GM12872 (cell line): ENCODE results near the gene QRFP.

Experiments
- CTCF ChIP-seq: IDR thresholded peaks from 3 replicates; pipeline ENCODE4 v1.5.1; 2011; ENCODE audit warnings: low read depth, mild to moderate bottlenecking, low read length, moderate library complexity; ENCODE audit not compliant: insufficient read depth

The QRFP gene

GRCh38 chr9:130857864-130858738 is 38.5 kb downstream of the QRFP start:
- TF ChIP-seq CTCF = no peak

- no peak for TF ChIP-seq CTCF
Measured at GRCh38 chr9:130856474-130856873, 40.1 kb downstream of the QRFP start.

- no peak for TF ChIP-seq CTCF
Measured at GRCh38 chr9:130854835-130855234, 41.8 kb downstream of the QRFP start.

GRCh38 chr9:130854092-130854491 is 42.5 kb downstream of the QRFP start:
- no peak for TF ChIP-seq CTCF

- TF ChIP-seq CTCF = no peak
Measured at GRCh38 chr9:130852801-130853200, 43.8 kb downstream of the QRFP start.

GRCh38 chr9:130849356-130849755 is 47.3 kb downstream of the QRFP start:
- no peak for TF ChIP-seq CTCF

GRCh38 chr9:130847306-130848217 is 49.0 kb downstream of the QRFP start:
- no peak for TF ChIP-seq CTCF
